ENCODE data around the gene XPR1. TPM values are rescaled to one million over a fixed set of nuclear protein-coding genes. Genes with fewer than 3 reads are reported as not detected.

XPR1 gene
- total RNA-seq: 22.3 and 22.8 TPM in 2 replicates
- 10.5 TPM for total RNA-seq (2013)
- polyA plus RNA-seq: 2.8 and 3.0 TPM in 2 replicates
- 6.4 and 11.6 TPM in 2 replicates for polyA minus RNA-seq

DNA sequence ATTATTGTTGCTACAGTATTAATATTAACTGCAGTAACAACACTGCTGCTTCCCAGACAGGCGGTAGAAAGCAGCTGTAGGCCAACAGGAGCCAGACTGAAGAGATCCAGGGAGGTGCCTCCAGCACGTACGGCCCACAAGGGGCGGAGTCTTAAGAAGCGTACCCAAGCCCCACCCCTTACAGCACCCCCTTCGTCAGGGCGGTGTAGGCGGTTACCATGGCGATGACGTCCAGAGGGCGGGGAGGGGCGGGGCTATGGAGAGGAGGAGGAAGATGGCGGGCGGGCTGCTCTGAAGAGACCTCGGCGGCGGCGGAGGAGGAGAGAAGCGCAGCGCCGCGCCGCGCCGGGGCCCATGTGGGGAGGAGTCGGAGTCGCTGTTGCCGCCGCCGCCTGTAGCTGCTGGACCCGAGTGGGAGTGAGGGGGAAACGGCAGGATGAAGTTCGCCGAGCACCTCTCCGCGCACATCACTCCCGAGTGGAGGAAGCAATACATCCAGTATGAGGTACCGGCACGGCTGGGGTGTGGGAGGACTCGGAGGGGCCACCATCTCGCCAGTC lies at the start of gene XPR1:
Gene XPR1, plus strand, starts transcription at position 257 of the 560 bp plus-strand sequence. Its CDS starts 180 bp downstream, at position 437.
- peaks cover 35% of the 10 kb centered on the region for H3K79me2 ChIP-seq (ENCODE audit: control insufficient read depth, insufficient read depth, low read length)
- ChIA-PET CTCF (interaction anchor here (0.7 to 2.8 kb wide), 6 partner anchors 21 to 518 kb away, joined by 3 to 12 read pairs (median 4); no protein-coding TSS in a partner anchor), POLR2A (interaction anchor here (0.5 to 1.4 kb wide), 5 partner anchors 129 to 1398 kb away, joined by 3 to 6 read pairs (median 5); partner anchors contain the start of genes ACBD6 and MR1)
- peaks cover 5% of the 10 kb centered on the region for H3K27me3 Mint-ChIP-seq
- peak within 1 kb of the TSS; percentile 49 for H3K4me3 Mint-ChIP-seq
- no peak for TF ChIP-seq EZH2 (IDR thresholded peaks at IDR 0.05; ENCODE audit: borderline replicate concordance, insufficient read depth, low read depth, low read length, poor library complexity, severe bottlenecking)
- TF ChIP-seq, protein P1, sequence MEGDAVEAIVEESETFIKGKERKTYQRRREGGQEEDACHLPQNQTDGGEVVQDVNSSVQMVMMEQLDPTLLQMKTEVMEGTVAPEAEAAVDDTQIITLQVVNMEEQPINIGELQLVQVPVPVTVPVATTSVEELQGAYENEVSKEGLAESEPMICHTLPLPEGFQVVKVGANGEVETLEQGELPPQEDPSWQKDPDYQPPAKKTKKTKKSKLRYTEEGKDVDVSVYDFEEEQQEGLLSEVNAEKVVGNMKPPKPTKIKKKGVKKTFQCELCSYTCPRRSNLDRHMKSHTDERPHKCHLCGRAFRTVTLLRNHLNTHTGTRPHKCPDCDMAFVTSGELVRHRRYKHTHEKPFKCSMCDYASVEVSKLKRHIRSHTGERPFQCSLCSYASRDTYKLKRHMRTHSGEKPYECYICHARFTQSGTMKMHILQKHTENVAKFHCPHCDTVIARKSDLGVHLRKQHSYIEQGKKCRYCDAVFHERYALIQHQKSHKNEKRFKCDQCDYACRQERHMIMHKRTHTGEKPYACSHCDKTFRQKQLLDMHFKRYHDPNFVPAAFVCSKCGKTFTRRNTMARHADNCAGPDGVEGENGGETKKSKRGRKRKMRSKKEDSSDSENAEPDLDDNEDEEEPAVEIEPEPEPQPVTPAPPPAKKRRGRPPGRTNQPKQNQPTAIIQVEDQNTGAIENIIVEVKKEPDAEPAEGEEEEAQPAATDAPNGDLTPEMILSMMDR (IDR thresholded peaks at IDR 0.05): no peak
- peak within 1 kb of the TSS; percentile 66 to 97 (median 93) for H3K4me3 ChIP-seq (ENCODE audit: control extremely low read depth in 1 of 5, extremely low read depth in 1 of 5, insufficient read depth in 1 of 5, low read depth in 2 of 5, low read length in 4 of 5)
- intact Hi-C loops (cut with micrococcal nuclease): loop anchor here (1.0 to 10.0 kb wide), 9 partner anchors 130 to 1760 kb away; partner anchors contain the start of genes ACBD6, CEP350, GLUL and QSOX1
- H3K9ac ChIP-seq (ENCODE audit: low read length): peak within 1 kb of the TSS; percentile 87
- H3K27ac Mint-ChIP-seq: no peak within 1 kb of the TSS
- peak; percentile 94 for ATAC-seq (ENCODE audit: low read depth)
- peaks cover 7% of the 10 kb centered on the region for H4K20me1 ChIP-seq (ENCODE audit: control insufficient read depth, insufficient read depth, low read length, poor library complexity, severe bottlenecking)
- H3K9me3 ChIP-seq (ENCODE audit: control extremely low read depth in 1 of 3, control insufficient read depth in 2 of 3, insufficient read depth in 1 of 3, low read length in 2 of 3): no peaks in the 10 kb centered on the region
- no peaks in the 10 kb centered on the region for H3K9me3 Mint-ChIP-seq (ENCODE audit: insufficient read depth)
- H3K4me1 ChIP-seq (ENCODE audit: control insufficient read depth in 2 of 2, insufficient read depth in 2 of 2, low read length in 2 of 2): peaks cover 16 to 21% of the 10 kb centered on the region in 2 donors
- H3K36me3 ChIP-seq (replicated peaks in 1 of 2; ENCODE audit: control extremely low read depth in 1 of 2, control insufficient read depth in 1 of 2, extremely low read depth in 1 of 2, insufficient read depth in 2 of 2, low read length in 1 of 2): no peaks in the 10 kb centered on the region
- peak within 1 kb of the TSS; percentile 85 to 87 for H3K27ac ChIP-seq (ENCODE audit: low read length in 2 of 2)
- peaks cover 19% of the 10 kb centered on the region for H3K4me1 Mint-ChIP-seq
- peak; percentile 99 for DNase-seq
- H3K4me2 ChIP-seq (replicated peaks; ENCODE audit: low read depth, low read length, poor library complexity, severe bottlenecking): peak within 1 kb of the TSS; percentile 82
- H2AFZ ChIP-seq (ENCODE audit: insufficient read depth, low read depth, low read length, poor library complexity, severe bottlenecking): peak within 1 kb of the TSS; percentile 97
- H3K27me3 ChIP-seq (replicated peaks in 1 of 4; ENCODE audit: control extremely low read depth in 1 of 4, control insufficient read depth in 3 of 4, insufficient read depth in 4 of 4, low read length in 3 of 4): no peaks in the 10 kb centered on the region
- WGBS (ENCODE audit: insufficient coverage): under 1% methylated on average over 39 of the region's 41 CpGs

DNA sequence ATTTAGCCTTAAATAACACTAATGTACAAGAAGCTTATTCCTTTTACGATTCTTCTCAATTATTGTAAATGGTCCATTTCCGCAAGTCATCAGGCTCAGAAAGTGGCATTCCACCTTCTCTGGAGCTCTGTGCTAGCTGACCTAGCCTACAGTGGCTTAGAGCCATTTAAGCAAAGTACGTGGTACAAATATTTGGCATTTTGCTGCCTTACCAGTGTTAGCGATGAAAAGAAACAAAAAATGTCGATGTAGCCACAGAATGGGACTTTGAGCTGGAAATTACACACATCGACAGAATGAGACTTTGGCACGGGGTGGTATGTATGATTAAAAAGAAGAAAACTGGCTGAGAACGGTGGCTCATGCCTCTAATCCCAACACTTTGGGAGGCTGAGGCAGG lies 47.0 kb upstream of the XPR1 start:
- ChIA-PET CTCF (no interaction called here), POLR2A (no interaction called here)
- TF ChIP-seq, protein P1 (IDR thresholded peaks at IDR 0.05): no peak
- TF ChIP-seq EZH2 (IDR thresholded peaks at IDR 0.05; ENCODE audit: borderline replicate concordance, insufficient read depth, low read depth, low read length, poor library complexity, severe bottlenecking): no peak
- Histone ChIP-seq H3K27ac (ENCODE audit: low read length in 2 of 2) (no peak overlapping the region), H3K4me3 (ENCODE audit: control extremely low read depth in 1 of 5, extremely low read depth in 1 of 5, insufficient read depth in 1 of 5, low read depth in 2 of 5, low read length in 4 of 5) (no peak overlapping the region), H3K27me3 (replicated peaks in 1 of 4; ENCODE audit: control extremely low read depth in 1 of 4, control insufficient read depth in 3 of 4, insufficient read depth in 4 of 4, low read length in 3 of 4) (no peaks in the 10 kb centered on the region), H3K4me1 (ENCODE audit: control insufficient read depth in 2 of 2, insufficient read depth in 2 of 2, low read length in 2 of 2) (no peaks in the 10 kb centered on the region), H3K79me2 (ENCODE audit: control insufficient read depth, insufficient read depth, low read length) (no peaks in the 10 kb centered on the region), H3K9ac (ENCODE audit: low read length) (no peak overlapping the region), H2AFZ (ENCODE audit: insufficient read depth, low read depth, low read length, poor library complexity, severe bottlenecking) (no peak overlapping the region), H3K4me2 (replicated peaks; ENCODE audit: low read depth, low read length, poor library complexity, severe bottlenecking) (no peak overlapping the region), H4K20me1 (ENCODE audit: control insufficient read depth, insufficient read depth, low read length, poor library complexity, severe bottlenecking) (no peaks in the 10 kb centered on the region), H3K9me3 (ENCODE audit: control extremely low read depth in 1 of 3, control insufficient read depth in 2 of 3, insufficient read depth in 1 of 3, low read length in 2 of 3) (peaks cover 2 to 10% (median 5%) of the 10 kb centered on the region in 3 donors), H3K36me3 (replicated peaks in 1 of 2; ENCODE audit: control extremely low read depth in 1 of 2, control insufficient read depth in 1 of 2, extremely low read depth in 1 of 2, insufficient read depth in 2 of 2, low read length in 1 of 2) (no peaks in the 10 kb centered on the region)
- ATAC-seq (ENCODE audit: low read depth): no peak
- H3K27ac Mint-ChIP-seq: no peak overlapping the region
- peaks cover 1% of the 10 kb centered on the region for H3K9me3 Mint-ChIP-seq (ENCODE audit: insufficient read depth)
- WGBS (ENCODE audit: insufficient coverage): 100% methylated on average over 6 of the region's 8 CpGs
- H3K27me3 Mint-ChIP-seq: peaks cover 12% of the 10 kb centered on the region
- H3K4me1 Mint-ChIP-seq: no peaks in the 10 kb centered on the region
- DNase-seq: no peak
- H3K4me3 Mint-ChIP-seq: no peak overlapping the region
- intact Hi-C loops (cut with micrococcal nuclease): no loop called here

All from B cell (primary cell).